AG09319 (cell line): Measurements from ENCODE around the gene DGCR6.
"Not testable (repeated sequence)": the region's sequence is repeated elsewhere in the genome, so short reads cannot be mapped to it uniquely, and the experiment has no call there.

ENCODE experiments used
- DNase-seq: peaks from one replicate; pipeline ENCODE4 v3.0.0-alpha.2; 2010; ENCODE audit warnings: low read depth; ENCODE audit errors: extremely low read depth
- CTCF ChIP-seq: IDR thresholded peaks from 2 replicates; pipeline ENCODE4 v1.5.1; 2011; ENCODE audit warnings: low read depth, mild to moderate bottlenecking, inconsistent platforms, low read length, moderate library complexity

The DGCR6 gene

GRCh38 chr22:18917818-18918217 lies 11.7 kb downstream of the DGCR6 start:
- not testable (repeated sequence) for DNase-seq

GRCh38 chr22:18920257-18920902 lies 14.3 kb downstream of the DGCR6 start:
- not testable (repeated sequence) for DNase-seq

GRCh38 chr22:18925368-18926064 lies 19.4 kb downstream of the DGCR6 start:
- TF ChIP-seq CTCF, result no peak
- no peak for DNase-seq

- no peak for DNase-seq
- no peak for TF ChIP-seq CTCF
These were observed 20.9 kb downstream of the DGCR6 start for GRCh38 chr22:18927020-18927419.

GRCh38 chr22:18927573-18927972 lies 21.5 kb downstream of the DGCR6 start:
- DNase-seq, result no peak
- no peak for TF ChIP-seq CTCF

- no peak for TF ChIP-seq CTCF
- DNase-seq, result no peak
These were observed 23.3 kb downstream of the DGCR6 start for GRCh38 chr22:18929459-18929858.

- no peak for TF ChIP-seq CTCF
- DNase-seq, result no peak
These were observed 26.0 kb downstream of the DGCR6 start for GRCh38 chr22:18931905-18932652.

GRCh38 chr22:18933914-18934313 lies 27.8 kb downstream of the DGCR6 start:
- DNase-seq, result no peak
- TF ChIP-seq CTCF, result no peak

- not testable (repeated sequence) for DNase-seq
These were observed 28.6 kb downstream of the DGCR6 start for GRCh38 chr22:18934688-18935087.
